Pancreas (tissue), 10 donors: Measurements from ENCODE around the gene ZBTB16. TPM values are rescaled to one million over a fixed set of nuclear protein-coding genes. Genes with fewer than 3 reads are reported as not detected.

ENCODE experiments used
- ATAC-seq, 4 donors: fragments of 200-7000 bp; cut with Tn5 transposase; one replicate each; pipeline versions ENCODE4 v1.8.0 to v1.9.1; 2020; ENCODE audit warnings: mild to moderate bottlenecking in 4 of 4, moderate library complexity in 4 of 4
- DNase-seq, 6 donors: peaks; one replicate each; pipeline ENCODE4 v3.0.0-alpha.2; 2020
- FAIRE-seq: peaks from 2 replicates; lab custom pipeline; 2012; peaks lifted over from hg19 to GRCh38; lab: Jason Lieb, UNC
- H3K27ac ChIP-seq, 4 donors: fragments of 200-600 bp; sonication (generic); 1 replicate in 3 of 4; 2 replicates in 1 of 4; pipeline versions ENCODE4 v1.5.0 to v1.8.0; 2020
- H3K27me3 ChIP-seq, 4 donors: fragments of 200-600 bp; one replicate each; pipeline ENCODE4 v1.8.0; 2021
- H3K36me3 ChIP-seq, 3 donors: fragments of 200-600 bp; sonication (generic) in 1 of 3; one replicate each; pipeline versions ENCODE4 v1.5.0 to v1.8.0; 2020 to 2021
- H3K4me1 ChIP-seq, 3 donors: fragments of 200-600 bp; one replicate each; pipeline ENCODE4 v1.8.0; 2021
- H3K4me3 ChIP-seq, 4 donors: fragments of 200-600 bp; sonication (generic) in 2 of 4; one replicate each; pipeline versions ENCODE4 v1.5.0 to v1.8.0; 2020 to 2021
- H3K9me3 ChIP-seq, 4 donors: fragments of 200-600 bp; one replicate each; pipeline ENCODE4 v1.8.0; 2021
- WGBS, 2 donors: extraction: QIAGEN DNeasy Blood & Tissue Kit; methylation state at CpG; one replicate each; pipeline ENCODE4 v1.1.7; 2013; 5-methylcytosine and 5-hydroxymethylcytosine counted together
- intact Hi-C, 3 donors: fragments of 100-400 bp; cut with DNase I; formaldehyde crosslinking; loops; one replicate each; pipeline versions ENCODE4 v1.11.1 to v1.14.2; 2022
- polyA plus RNA-seq, 2 donors: library from polyadenylated mRNA; stranded (reverse); fragments of 200-250 nt; gene quantifications; one replicate each; pipeline ENCODE4 v1.2.3, GENCODE V29; 2013
- total RNA-seq, 6 donors: library from RNA; stranded (reverse); fragmentation: NEBNext Ultra II Directional in 4 of 6; extraction: Animal tissue kit (Norgen Biotek cat#: 25700) in 4 of 6; gene quantifications; one replicate each; pipeline versions ENCODE4 v1.2.1 to v1.2.4, GENCODE V29; 2021 to 2023
- TF ChIP-seq, protein P1 (sequence below), 4 donors: fragments of 200-600 bp; sonication (generic) in 3 of 4; IDR thresholded peaks; one replicate each; pipeline versions ENCODE4 v1.5.0 to v1.8.0; 2021; ENCODE audit warnings: antibody characterized with exemption in 4 of 4
- donor health status: healthy with polysubstance abuse.
- donor health status: DM: no; HTN: no; CAD: no; lungs with moderate emphysema.
- donor health status: DM: no; HTN: no; CAD: no.
- donor health status: control.
- donor health status: control.
- donor health status: Bipolar disorder and iron deficiency.
- donor health status: DM: yes; HTN: yes; CAD: no.
- donor health status: DM: no; HTN: no; CAD: no.
- donor health status: DM: no; HTN: no; CAD: no.
- donor health status: DM: yes; HTN: yes; CAD: no.

Gene ZBTB16
- total and polyA plus RNA-seq, 8 donors = 8.1 to 76.4 (median 42.3) TPM

- TF ChIP-seq, protein P1, sequence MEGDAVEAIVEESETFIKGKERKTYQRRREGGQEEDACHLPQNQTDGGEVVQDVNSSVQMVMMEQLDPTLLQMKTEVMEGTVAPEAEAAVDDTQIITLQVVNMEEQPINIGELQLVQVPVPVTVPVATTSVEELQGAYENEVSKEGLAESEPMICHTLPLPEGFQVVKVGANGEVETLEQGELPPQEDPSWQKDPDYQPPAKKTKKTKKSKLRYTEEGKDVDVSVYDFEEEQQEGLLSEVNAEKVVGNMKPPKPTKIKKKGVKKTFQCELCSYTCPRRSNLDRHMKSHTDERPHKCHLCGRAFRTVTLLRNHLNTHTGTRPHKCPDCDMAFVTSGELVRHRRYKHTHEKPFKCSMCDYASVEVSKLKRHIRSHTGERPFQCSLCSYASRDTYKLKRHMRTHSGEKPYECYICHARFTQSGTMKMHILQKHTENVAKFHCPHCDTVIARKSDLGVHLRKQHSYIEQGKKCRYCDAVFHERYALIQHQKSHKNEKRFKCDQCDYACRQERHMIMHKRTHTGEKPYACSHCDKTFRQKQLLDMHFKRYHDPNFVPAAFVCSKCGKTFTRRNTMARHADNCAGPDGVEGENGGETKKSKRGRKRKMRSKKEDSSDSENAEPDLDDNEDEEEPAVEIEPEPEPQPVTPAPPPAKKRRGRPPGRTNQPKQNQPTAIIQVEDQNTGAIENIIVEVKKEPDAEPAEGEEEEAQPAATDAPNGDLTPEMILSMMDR (IDR thresholded peaks at IDR 0.05) = no peak
Observed at GRCh38 chr11:114110123-114110522, 50.6 kb downstream of the ZBTB16 start.

GRCh38 chr11:114110952-114111947 is 51.7 kb downstream of the ZBTB16 start:
- TF ChIP-seq, protein P1 (IDR thresholded peaks at IDR 0.05) = no peak
- no peak for FAIRE-seq
- Histone ChIP-seq H3K4me3 (peak overlapping the region in 1 of 4 donors; percentile 8), H3K36me3 (no peaks in the 10 kb centered on the region), H3K9me3 (no peaks in the 10 kb centered on the region), H3K27me3 (no peaks in the 10 kb centered on the region), H3K4me1 (peaks cover 25 to 43% (median 35%) of the 10 kb centered on the region in 3 donors), H3K27ac (peak overlapping the region in 3 of 4 donors; percentile 31 to 67 (median 46))
- intact Hi-C loops = no loop called here
- WGBS, 2 donors = 24 to 26% methylated on average over 12 of the region's 12 CpGs
- ATAC-seq = peak; percentile 47 to 73 (median 68)
- DNase-seq = peak in 1 of 6 donors; percentile 55

More at GRCh38 chr11:114110123-114110522, 50.6 kb downstream of the ZBTB16 start:
- H3K4me1 ChIP-seq = peaks cover 25 to 43% (median 35%) of the 10 kb centered on the region in 3 donors
- H3K9me3 ChIP-seq = no peaks in the 10 kb centered on the region
- WGBS, 2 donors = 84 to 89% methylated on average over 6 of the region's 6 CpGs
- no peak for ATAC-seq
- H3K4me3 ChIP-seq = no peak overlapping the region
- intact Hi-C loops = no loop called here
- H3K36me3 ChIP-seq = no peaks in the 10 kb centered on the region
- H3K27ac ChIP-seq = peak overlapping the region in 2 of 4 donors; percentile 4 to 31
- no peaks in the 10 kb centered on the region for H3K27me3 ChIP-seq
- no peak for DNase-seq
- FAIRE-seq = no peak

DNA sequence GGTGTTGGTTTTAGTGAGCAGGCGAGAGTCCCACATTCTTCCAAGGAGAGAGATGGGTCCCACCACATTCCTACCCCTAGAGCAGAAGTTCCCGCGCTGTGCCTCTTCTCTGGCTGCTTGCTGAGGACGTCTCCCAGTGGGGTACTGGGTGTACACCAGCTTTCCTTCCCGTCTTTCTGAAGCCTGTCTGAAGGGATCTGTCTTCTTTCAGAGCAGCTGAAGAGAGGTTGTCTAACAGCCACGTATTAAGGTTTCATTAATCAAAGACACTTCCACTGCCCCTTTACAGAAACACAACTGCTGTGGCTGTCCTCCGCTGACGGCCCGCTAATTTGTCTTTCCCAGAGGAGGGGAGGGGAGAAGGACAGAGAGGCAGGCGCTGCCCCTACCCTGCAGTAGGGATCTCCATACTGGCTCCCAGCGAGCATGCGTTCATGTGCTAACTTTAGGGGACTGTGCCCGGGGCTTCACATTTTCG is 56.0 kb downstream of the ZBTB16 start:
- WGBS, 2 donors = 81 to 82% methylated on average over 14 of the region's 14 CpGs

GRCh38 chr11:114116357-114116756 is 56.8 kb downstream of the ZBTB16 start:
- H3K36me3 ChIP-seq = no peaks in the 10 kb centered on the region
- TF ChIP-seq, protein P1 (IDR thresholded peaks at IDR 0.05) = no peak
- H3K4me1 ChIP-seq = peaks cover 15 to 23% (median 16%) of the 10 kb centered on the region in 3 donors
- no peak overlapping the region for H3K4me3 ChIP-seq
- ATAC-seq = no peak
- intact Hi-C loops = no loop called here
- H3K27ac ChIP-seq = no peak overlapping the region
- H3K9me3 ChIP-seq = no peaks in the 10 kb centered on the region
- FAIRE-seq = no peak
- 95% methylated on average over 5 of the region's 5 CpGs for WGBS, 2 donors
- H3K27me3 ChIP-seq = no peaks in the 10 kb centered on the region
- DNase-seq = no peak

More for the DNA sequence above, 56.0 kb downstream of the ZBTB16 start:
- no peak for DNase-seq
- TF ChIP-seq, protein P1 (IDR thresholded peaks at IDR 0.05) = no peak
- intact Hi-C loops = no loop called here
- no peak for FAIRE-seq
- H3K27me3 ChIP-seq = no peaks in the 10 kb centered on the region
- no peak overlapping the region for H3K27ac ChIP-seq
- H3K4me3 ChIP-seq = no peak overlapping the region
- H3K36me3 ChIP-seq = no peaks in the 10 kb centered on the region
- H3K4me1 ChIP-seq = peaks cover 20 to 29% (median 24%) of the 10 kb centered on the region in 3 donors
- ATAC-seq = no peak
- no peaks in the 10 kb centered on the region for H3K9me3 ChIP-seq
